Right ventricle myocardium superior (tissue), 1 donor: ENCODE measurements around the gene SAP30BP. TPM values are rescaled to one million over a fixed set of nuclear protein-coding genes. Genes with fewer than 3 reads are reported as not detected.

ENCODE experiments used
- ATAC-seq: fragments of 200-7000 bp; cut with Tn5 transposase; one replicate; pipeline ENCODE4 v1.9.1; 2020; ENCODE audit warnings: mild to moderate bottlenecking; ENCODE audit not compliant: poor library complexity
- DNase-seq: peaks from one replicate; pipeline ENCODE4 v3.0.0-alpha.2; 2020
- intact Hi-C: fragments of 100-400 bp; cut with DNase I; formaldehyde crosslinking; loops from one replicate; pipeline ENCODE4 v1.11.2; 2022
- total RNA-seq: library from RNA; stranded (reverse); fragmentation: NEBNext Ultra II Directional; extraction: Animal tissue kit (Norgen Biotek cat#: 25700); gene quantifications from one replicate; pipeline ENCODE4 v1.2.1, GENCODE V29; 2021
- donor health status: DM: no; HTN: yes; CAD: no; lungs with severe emphysema.

SAP30BP gene
- total RNA-seq, 1 donor from 2014 or later: 40.0 TPM

DNA sequence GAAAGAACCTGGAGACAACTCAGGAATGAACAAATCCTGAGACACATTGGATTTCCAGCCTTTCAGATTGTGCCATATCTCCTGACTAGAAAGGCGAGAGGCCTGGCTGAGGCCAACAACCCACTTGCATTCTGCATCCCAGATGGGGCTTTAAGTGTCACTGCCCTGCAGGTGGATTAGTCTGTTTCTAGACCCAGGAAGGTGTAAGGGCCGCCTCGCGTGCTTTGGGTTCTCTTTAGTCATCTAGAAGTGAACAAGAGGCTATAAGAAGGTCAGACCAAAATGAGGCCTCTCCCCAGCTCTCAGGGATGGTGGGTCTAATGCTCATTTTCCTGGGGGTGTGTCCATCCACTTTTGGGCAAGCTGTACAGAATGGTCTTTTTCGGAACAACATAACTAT, 4.9 kb downstream of the SAP30BP start:
- ATAC-seq: no peak
- intact Hi-C loops: no loop called here
- DNase-seq: no peak

DNA sequence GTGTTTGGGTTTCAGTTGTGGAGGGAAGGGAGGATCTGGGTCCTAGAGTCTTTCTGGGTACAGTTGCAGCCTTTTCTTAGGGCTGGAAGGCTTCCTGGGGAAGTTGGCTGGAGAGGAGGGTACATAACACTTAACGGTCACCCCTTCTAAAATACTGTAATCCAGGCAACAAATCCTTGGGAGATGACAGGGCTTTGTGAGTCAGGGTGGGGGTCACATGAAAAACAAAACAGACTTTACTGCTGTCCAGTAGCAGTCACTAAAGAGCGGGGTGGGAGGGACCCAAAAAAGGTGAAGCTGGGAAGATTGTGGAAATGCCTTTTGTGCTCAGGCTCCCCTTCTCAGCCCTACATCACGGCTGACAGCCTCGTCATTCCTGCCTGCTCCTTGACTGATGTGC, 6.3 kb downstream of the SAP30BP start:
- intact Hi-C loops: no loop called here
- DNase-seq (no peak), ATAC-seq (no peak)

GRCh38 chr17:75676461-75676860, 9.3 kb downstream of the SAP30BP start:
- intact Hi-C loops: no loop called here
- no peak for DNase-seq
- no peak for ATAC-seq

DNA sequence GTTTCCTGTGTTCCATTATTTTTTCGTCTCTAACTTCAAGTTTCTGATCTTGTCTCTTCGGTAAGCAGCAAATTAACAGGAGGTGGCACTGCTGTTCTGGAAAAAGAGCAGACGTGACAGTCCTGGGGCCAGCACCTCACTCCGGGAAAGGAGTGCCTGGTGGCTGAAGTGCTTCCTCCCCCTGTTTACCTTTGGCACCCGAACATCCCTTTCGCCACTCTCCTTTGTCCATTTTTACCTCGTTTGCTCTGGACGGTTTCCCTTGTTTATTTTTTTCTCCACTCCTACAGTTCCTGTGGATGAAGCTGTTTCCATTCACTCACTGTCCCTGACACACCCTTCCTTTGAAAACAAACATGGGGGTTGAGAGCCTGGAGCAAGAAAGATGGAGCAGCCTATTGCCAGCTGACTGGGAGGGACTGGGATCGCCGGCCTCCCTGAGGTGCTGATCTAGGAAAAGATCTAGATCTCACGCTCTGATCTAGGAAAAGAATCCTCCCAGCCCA, 12.6 kb downstream of the SAP30BP start:
- no peak for DNase-seq
- intact Hi-C loops: loop anchor here (2.0 kb wide), 1 partner anchor 69 kb away; no protein-coding TSS in a partner anchor

DNA sequence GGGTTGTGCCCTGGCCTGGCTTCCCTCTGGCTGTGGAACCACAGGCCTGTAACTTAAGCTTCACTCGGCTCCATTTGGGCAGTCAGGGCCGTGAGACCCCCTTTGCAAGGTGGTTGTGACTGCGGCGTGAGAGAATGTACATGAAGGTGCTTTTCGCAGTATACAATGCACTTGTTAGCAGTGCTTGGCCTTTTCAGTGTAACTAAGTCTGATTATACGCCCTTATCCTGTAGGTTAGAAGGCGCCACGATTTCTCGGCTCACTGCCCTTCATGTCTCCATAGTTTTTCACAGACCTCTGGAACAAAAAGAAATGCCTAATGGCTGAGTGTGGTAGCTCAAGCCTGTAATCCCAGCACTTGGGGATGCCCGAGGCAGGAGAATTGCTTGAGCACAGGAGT, 13.3 kb downstream of the SAP30BP start:
- ATAC-seq: no peak
- DNase-seq: no peak
- intact Hi-C loops: loop anchor here (2.0 kb wide), 1 partner anchor 68 kb away; no protein-coding TSS in a partner anchor

More for the DNA sequence above, 12.6 kb downstream of the SAP30BP start:
- ATAC-seq: peak; percentile 67

DNA sequence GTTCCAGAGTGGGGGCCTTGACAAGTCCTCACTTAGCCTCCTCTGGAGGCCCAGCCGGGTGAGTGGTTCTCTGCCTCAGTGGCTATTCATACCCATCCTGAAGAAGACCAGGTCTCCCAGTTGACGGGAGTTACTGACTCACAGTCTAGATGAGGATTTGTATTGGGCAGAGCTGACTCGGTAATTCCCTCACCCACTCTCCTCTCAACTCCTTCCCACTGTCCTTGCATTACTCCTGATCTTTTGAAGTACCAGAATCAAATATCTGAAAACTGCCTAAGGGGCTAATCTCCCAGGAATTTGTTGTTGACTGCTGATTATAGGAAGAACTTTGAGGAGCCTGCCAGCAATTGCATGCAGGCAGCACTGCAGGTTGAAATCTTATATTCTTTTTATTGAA, 14.2 kb downstream of the SAP30BP start:
- no peak for DNase-seq
- ATAC-seq: no peak
- intact Hi-C loops: loop anchor here (2.0 kb wide), 1 partner anchor 68 kb away; no protein-coding TSS in a partner anchor

DNA sequence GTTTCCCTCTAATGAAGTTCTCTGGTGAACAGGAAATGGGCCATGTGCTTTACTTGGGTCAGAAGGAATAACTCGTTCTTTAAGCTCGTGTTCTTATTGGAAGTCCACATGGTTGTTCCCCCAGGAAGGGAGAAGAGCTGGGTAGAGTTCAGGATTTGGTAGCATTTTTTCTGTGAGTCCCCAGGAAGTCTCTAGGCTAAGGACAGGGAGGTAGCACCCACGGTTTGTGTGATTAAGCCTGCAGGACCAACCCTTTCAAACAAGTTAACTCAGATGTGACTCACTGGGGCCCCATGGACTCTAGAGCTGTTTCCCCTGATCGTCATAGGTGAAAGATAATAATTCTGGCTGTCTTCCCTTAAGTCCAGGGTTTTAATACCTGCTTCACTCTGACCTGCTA, 16.4 kb downstream of the SAP30BP start:
- no peak for ATAC-seq

DNA sequence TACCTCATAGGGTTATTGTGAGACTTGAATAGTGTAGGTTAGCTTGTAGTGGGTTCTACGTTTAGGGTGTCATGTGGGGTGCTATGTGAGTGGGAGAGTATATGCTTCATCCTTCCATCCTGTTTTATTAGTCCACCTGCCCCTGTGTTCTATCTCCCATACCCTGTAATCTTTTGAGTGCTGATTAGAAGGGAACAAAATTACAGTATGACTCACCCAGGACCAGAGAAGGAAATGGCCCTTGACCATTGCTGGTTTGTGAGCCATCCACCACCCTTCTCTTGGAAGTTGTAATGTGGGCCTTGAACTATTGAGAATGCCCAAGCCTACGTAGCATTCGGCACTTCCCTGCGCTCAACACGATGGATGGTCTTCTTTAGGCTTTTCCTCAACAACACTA, 17.1 kb downstream of the SAP30BP start:
- DNase-seq (no peak), ATAC-seq (no peak)
- intact Hi-C loops: no loop called here

More for the DNA sequence above, 16.4 kb downstream of the SAP30BP start:
- DNase-seq: no peak
- intact Hi-C loops: no loop called here

DNA sequence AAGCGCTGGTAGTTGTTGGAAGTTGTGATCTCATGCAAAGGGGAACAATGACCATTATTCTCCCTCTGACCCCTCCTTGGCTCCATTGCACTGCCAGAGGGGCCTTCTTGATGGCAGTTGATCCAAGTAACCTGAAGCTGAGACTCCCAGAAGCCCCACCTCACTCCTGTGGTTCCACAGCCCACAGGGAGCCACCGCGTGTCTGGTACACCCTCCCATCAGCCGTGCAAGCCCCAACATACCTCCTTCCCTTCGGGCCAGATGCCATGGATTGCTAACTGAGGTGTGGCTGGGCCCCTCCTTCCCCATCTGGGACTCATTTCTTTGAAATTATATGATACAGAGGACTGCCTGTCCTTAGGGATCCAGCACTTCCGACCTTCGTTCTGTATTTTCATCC, 17.8 kb downstream of the SAP30BP start:
- ATAC-seq (no peak), DNase-seq (no peak)
- intact Hi-C loops: no loop called here

DNA sequence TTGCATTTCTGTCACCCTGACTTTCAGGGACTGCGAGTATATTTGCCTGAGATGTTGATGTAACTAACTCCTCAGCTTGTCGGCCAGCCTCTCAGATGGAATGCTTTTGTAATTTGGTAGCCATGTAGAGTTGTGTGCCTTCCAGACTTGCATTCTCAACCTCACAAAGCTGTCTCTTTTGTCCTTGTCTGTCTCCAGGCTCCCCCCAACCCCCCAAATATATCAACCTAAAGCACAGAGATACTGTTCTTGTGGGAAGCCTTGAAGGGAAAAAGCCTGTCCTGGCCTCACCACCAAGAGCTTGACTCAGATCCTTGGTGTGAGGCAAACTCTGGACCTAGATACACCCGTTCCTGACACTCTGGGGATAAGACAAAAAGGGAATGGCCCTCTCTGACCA, 18.4 kb downstream of the SAP30BP start:
- DNase-seq (no peak), ATAC-seq (no peak)
- intact Hi-C loops: no loop called here

GRCh38 chr17:75688209-75688825, 21.2 kb downstream of the SAP30BP start:
- DNase-seq (no peak), ATAC-seq (no peak)
- intact Hi-C loops: no loop called here

GRCh38 chr17:75689441-75689873, 22.3 kb downstream of the SAP30BP start:
- DNase-seq (no peak), ATAC-seq (no peak)
- intact Hi-C loops: no loop called here

DNA sequence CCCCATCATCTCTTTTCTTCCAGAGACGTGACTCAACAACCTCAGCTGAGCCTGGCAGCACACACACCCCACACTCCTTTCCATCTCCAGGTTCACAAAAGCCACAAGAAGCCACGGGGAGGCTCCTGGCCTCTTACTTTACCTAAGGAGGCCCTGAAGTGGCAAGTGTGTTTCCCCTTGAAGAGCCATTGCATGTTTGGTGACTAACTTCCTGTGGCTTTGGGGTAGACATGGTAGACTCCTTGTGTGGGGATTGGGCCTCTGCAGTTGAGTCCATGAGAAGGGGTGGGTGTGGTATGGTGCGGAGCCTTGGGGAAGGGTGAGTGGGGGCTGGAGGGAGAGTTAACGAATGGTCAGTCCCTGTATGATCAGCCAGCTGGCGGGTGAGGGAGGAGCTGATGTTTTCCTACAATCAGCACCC, 24.2 kb downstream of the SAP30BP start:
- no peak for ATAC-seq
- intact Hi-C loops: no loop called here
- DNase-seq: no peak

DNA sequence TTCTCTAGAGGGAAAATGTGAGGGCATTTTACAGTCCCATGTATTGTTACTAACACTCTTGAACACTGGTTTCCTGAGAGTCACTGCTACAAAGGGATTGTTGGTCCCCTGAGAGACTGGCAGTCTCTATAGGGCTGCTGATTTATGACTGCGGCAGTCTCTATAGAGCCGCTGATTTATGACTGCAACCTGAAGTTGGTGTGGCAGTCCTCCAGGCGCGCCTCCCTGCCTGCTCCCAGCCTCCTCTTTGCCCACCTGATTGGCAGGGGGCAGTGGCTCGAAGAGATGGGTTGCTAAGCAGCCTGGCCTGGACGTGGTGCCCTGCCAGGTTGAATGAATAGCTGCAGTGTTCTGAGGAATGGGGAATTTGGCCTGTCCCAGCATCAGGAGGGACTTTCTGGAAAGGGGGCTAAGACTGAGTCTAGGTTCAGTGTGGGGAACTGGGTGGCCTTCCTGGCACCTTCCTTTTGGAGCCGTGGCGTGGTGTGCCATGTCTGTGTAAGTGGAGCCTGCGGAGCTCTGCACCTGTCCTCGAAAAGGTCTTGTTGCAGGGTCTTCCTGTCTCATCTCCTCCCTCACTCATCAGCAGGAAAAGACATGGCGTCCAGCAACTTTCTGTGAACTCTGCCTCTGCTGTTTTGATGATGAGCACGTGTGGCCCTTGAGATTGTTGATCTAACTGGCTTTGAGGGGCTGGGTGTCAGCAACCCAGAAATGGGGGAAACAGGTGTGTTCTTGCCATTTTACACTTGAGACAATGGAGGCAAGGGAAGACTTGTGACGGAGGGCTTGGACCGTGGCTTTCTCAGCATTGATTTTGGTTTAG, 24.9 kb downstream of the SAP30BP start:
- intact Hi-C loops: no loop called here
- DNase-seq: no peak
- ATAC-seq: no peak

DNA sequence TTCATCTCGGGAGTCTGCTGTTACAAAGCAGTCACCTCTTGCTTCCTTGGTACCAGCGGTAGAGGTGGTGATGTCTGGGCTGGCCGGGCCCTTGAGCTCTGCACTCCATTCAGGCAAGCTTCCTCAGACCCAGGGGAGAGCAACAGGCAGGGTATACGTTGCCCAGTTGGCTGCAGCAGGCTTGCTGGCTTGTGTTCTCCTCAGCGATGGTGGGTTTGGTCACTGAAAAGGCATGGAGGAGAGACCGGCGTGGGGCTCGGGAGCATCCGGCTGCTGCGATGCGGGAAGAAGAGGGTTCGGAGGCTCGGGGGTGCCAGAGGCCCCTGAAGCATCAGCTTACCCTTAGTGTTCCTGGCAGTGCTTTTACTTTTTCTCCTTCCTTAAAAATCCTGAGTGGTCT, 25.8 kb downstream of the SAP30BP start:
- intact Hi-C loops: no loop called here
- no peak for ATAC-seq
- no peak for DNase-seq

- intact Hi-C loops: no loop called here
- DNase-seq: peak; percentile 88
- peak; percentile 83 for ATAC-seq
Observed at GRCh38 chr17:75693500-75694481, 26.7 kb downstream of the SAP30BP start.

- peak; percentile 33 for ATAC-seq
- intact Hi-C loops: no loop called here
Observed at GRCh38 chr17:75694536-75694935, 27.4 kb downstream of the SAP30BP start.

DNA sequence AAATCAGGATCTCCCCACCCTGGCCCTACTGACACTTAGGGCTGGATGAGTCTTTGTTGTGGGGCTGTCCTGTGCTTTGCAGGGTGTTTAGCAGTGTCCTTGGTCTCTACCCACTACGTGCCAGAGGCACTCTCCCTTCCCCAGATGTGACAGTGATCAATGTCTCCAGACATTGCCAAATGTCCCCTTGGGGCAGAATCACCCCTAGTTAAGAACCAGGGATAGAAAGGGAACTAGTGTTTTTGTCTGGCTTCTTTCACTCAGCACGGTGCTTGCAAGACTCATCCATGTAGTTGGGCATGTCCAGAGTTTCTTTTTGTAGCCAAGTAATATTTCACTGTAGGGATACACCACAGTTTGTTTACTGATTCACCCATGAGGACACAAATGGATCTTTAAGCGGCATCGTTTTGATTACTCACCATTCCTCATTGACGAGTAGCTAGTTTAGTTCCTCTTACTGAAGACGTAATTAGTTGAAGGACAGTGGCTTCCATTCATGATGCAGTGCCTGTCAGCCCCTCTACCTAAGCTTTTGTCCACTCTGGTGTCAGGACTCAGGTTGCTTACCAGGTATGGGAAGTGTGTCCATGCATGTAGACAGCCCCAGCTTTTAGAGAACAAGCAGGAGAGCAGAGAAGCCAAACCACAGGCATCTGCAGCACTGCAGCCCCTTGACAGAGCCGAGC, 28.1 kb downstream of the SAP30BP start:
- intact Hi-C loops: no loop called here
- DNase-seq (no peak), ATAC-seq (no peak)

More at GRCh38 chr17:75694536-75694935, 27.4 kb downstream of the SAP30BP start:
- DNase-seq: no peak
